Measurements from ENCODE around the gene GPR3. TPM values are rescaled to one million over a fixed set of nuclear protein-coding genes. Genes with fewer than 3 reads are reported as not detected.

The GPR3 gene
- total and polyA plus RNA-seq, 11 donors = 0.11 to 3.7 (median 0.53) TPM; not detected in 1

DNA sequence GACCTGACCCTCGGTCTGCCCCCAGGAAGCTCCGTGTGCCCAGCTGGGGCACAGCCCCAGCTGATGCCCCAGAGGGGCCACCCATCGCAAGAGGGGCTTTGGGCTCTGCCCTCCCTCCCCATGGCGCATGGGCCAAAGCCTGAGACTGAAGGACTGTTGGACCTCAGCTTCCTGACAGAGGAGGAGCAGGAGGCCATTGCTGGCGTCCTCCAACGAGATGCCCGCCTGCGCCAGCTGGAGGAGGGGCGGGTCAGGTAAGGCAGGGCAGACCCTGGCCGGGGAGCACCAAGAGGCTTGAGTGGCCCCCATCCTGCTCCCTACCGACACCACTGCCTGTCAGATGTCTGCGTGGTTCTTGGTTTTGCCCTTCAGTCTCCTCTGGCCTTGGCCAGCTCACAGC is 47.1 kb upstream of the GPR3 start:
- Histone ChIP-seq H3K4me1 (peaks cover 0 to 48% (median 14%) of the 10 kb centered on the region in 12 donors), H3K4me3 (no peak overlapping the region), H3K27me3 (no peaks in the 10 kb centered on the region), H3K9me3 (no peaks in the 10 kb centered on the region), H3K27ac (no peak overlapping the region), H3K36me3 (no peaks in the 10 kb centered on the region)
- ATAC-seq (no peak), DNase-seq (no peak)
- WGBS, 4 donors = 90 to 93% (median 92%) methylated on average over 12 of the region's 12 CpGs
- TF ChIP-seq, protein P1, sequence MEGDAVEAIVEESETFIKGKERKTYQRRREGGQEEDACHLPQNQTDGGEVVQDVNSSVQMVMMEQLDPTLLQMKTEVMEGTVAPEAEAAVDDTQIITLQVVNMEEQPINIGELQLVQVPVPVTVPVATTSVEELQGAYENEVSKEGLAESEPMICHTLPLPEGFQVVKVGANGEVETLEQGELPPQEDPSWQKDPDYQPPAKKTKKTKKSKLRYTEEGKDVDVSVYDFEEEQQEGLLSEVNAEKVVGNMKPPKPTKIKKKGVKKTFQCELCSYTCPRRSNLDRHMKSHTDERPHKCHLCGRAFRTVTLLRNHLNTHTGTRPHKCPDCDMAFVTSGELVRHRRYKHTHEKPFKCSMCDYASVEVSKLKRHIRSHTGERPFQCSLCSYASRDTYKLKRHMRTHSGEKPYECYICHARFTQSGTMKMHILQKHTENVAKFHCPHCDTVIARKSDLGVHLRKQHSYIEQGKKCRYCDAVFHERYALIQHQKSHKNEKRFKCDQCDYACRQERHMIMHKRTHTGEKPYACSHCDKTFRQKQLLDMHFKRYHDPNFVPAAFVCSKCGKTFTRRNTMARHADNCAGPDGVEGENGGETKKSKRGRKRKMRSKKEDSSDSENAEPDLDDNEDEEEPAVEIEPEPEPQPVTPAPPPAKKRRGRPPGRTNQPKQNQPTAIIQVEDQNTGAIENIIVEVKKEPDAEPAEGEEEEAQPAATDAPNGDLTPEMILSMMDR (IDR thresholded peaks at IDR 0.05) = no peak
- TF ChIP-seq POLR2A (IDR thresholded peaks at IDR 0.05) = no peak
- intact Hi-C loops (cut with DNase I) = no loop called here

DNA sequence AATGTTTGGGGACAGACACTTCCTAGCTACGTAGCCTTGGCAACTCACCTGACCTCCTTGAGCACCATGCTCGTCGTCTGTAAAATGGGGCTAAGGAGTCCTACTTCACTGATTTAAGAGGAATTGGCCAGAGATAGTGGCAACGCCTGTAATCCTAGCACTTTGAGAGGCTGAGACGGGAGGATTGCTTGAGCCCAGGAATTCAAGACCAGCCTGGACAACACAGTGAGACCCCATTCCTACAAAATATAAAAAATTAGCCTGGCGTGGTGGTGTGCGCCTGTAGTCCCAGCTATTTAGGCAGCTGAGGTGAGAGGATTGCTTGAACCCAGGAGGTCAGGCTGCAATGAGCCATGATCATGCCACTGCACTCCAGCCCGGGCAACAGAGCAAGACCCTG is 46.1 kb upstream of the GPR3 start:
- 93 to 96% (median 94%) methylated on average over 8 of the region's 8 CpGs for WGBS, 4 donors
- TF ChIP-seq POLR2A (IDR thresholded peaks at IDR 0.05) = no peak
- TF ChIP-seq, protein P1 (IDR thresholded peaks at IDR 0.05) = no peak
- Histone ChIP-seq H3K9me3 (no peaks in the 10 kb centered on the region), H3K4me1 (peaks cover 0 to 54% (median 25%) of the 10 kb centered on the region in 12 donors), H3K36me3 (no peaks in the 10 kb centered on the region), H3K27me3 (no peaks in the 10 kb centered on the region), H3K27ac (no peak overlapping the region), H3K4me3 (no peak overlapping the region)
- DNase-seq (no peak), ATAC-seq (no peak)
- intact Hi-C loops (cut with DNase I) = no loop called here

DNA sequence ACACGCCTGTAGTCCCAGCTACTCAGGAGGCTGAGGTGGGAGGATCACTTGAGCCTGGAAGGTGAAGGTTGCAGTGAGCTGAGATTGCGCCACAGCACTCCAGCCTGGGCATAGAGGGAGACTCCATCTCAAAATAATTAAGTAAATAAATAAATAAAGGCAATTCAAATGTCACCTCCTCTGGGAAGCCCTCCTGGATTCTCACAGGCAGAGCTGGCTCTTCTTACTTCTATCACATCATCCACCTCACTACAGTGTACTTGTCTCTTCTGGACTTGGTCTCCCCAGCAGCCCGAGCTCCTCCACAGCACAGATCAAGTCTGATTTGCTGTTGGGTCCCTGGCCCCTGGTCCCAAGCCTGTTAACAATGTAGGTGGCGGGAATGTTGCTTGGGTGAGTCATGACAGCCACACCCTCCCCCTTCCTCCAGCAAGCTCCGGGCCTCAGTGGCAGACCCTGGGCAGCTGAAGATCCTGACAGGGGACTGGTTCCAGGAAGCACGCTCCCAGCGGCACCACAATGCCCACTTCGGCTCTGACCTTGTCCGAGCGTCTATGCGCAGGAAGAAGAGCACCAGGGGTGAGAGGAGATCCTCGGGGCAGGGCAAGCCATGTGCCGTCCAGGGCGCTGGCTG is 45.3 kb upstream of the GPR3 start:
- no peaks in the 10 kb centered on the region for H3K9me3 ChIP-seq
- DNase-seq = no peak
- intact Hi-C loops (cut with DNase I) = no loop called here
- no peak overlapping the region for H3K4me3 ChIP-seq
- H3K27ac ChIP-seq = no peak overlapping the region
- H3K27me3 ChIP-seq = no peaks in the 10 kb centered on the region
- TF ChIP-seq POLR2A (IDR thresholded peaks at IDR 0.05) = no peak
- TF ChIP-seq, protein P1 (IDR thresholded peaks at IDR 0.05) = no peak
- H3K36me3 ChIP-seq = no peaks in the 10 kb centered on the region
- H3K4me1 ChIP-seq = peaks cover 0 to 49% (median 25%) of the 10 kb centered on the region in 12 donors
- WGBS, 4 donors = 83 to 90% (median 87%) methylated on average over 6 to 14 of the region's 14 CpGs
- no peak for ATAC-seq

DNA sequence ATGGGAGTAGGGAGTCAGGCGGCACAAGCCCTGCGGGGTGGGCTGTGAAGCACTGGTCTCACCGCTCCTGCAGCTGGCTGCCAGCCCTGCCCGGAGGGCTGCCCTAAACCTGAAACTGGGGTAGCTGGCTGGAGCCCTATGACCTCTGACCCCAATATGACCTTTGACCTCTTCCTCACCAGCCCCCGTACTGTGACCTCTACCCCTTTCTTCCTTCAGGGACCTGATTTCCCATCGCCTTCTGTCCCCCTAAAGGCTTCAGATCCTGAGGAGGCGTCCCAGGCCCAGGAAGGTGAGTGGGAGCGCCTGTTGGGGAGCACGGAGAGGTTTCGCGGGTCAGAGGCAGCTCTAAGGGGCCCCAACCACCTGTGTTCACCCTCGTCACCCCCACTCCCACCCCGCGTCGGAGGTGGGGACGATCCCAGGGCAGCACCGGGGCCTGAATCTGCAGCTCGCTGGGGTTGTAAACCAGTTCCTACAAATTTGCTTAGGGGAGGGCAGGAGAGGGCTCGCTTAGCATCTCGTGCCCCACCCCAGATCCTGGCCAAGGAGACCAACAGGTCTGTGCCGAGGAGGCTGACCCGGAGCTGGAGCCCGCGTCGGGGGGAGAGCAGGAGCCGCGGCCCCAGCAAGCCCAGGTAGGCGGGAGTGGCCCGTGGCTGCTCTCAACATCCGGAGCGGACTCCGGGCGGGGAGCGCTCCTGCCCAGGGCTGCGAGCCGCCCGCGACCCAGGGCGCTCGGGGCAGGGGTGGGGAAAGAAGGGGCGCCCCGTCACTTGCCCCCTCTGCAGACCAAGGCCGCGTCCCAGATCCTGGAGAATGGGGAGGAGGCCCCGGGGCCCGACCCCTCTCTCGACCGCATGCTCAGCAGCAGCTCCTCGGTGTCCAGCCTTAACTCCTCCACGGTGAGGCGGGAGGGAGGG is 43.3 kb upstream of the GPR3 start:
- Histone ChIP-seq H3K4me3 (peak overlapping the region; percentile 24 to 61 (median 48)), H3K36me3 (peaks cover 0 to 13% (median 10%) of the 10 kb centered on the region in 9 donors), H3K27ac (no peak overlapping the region), H3K9me3 (no peaks in the 10 kb centered on the region), H3K4me1 (peaks cover 0 to 31% (median 22%) of the 10 kb centered on the region in 12 donors), H3K27me3 (no peaks in the 10 kb centered on the region)
- 25 to 47% (median 31%) methylated on average over 23 to 51 of the region's 51 CpGs for WGBS, 4 donors
- intact Hi-C loops (cut with DNase I) = loop anchor here in 1 of 10 donors (2.0 kb wide), 1 partner anchor 26 kb away; the partner anchor contains the start of gene TMEM222
- ATAC-seq (peak in 3 of 4 donors; percentile 26 to 29 (median 29)), DNase-seq (peak in 1 of 5 donors; percentile 33)
- TF ChIP-seq, protein P1 (IDR thresholded peaks at IDR 0.05) = no peak
- no peak for TF ChIP-seq POLR2A (IDR thresholded peaks at IDR 0.05)
